Stimulated activated CD4-positive, alpha-beta T cell treated with anti-CD3 and anti-CD28 coated beads, Interleukin-12 subunit alpha, Interleukin-12 subunit beta, amount 100 ng/mL, for 48 hours (primary cell): ENCODE measurements around the gene ACTL6B.
"Not testable (repeated sequence)": the region's sequence is repeated elsewhere in the genome, so short reads cannot be mapped to it uniquely, and the experiment has no call there.

Experiments
- DNase-seq, 3 donors: peaks; one replicate each; pipeline ENCODE4 v3.0.0-alpha.2; 2020; ENCODE audit warnings: low read depth in 2 of 3, low spot score in 1 of 3

ACTL6B gene

DNA sequence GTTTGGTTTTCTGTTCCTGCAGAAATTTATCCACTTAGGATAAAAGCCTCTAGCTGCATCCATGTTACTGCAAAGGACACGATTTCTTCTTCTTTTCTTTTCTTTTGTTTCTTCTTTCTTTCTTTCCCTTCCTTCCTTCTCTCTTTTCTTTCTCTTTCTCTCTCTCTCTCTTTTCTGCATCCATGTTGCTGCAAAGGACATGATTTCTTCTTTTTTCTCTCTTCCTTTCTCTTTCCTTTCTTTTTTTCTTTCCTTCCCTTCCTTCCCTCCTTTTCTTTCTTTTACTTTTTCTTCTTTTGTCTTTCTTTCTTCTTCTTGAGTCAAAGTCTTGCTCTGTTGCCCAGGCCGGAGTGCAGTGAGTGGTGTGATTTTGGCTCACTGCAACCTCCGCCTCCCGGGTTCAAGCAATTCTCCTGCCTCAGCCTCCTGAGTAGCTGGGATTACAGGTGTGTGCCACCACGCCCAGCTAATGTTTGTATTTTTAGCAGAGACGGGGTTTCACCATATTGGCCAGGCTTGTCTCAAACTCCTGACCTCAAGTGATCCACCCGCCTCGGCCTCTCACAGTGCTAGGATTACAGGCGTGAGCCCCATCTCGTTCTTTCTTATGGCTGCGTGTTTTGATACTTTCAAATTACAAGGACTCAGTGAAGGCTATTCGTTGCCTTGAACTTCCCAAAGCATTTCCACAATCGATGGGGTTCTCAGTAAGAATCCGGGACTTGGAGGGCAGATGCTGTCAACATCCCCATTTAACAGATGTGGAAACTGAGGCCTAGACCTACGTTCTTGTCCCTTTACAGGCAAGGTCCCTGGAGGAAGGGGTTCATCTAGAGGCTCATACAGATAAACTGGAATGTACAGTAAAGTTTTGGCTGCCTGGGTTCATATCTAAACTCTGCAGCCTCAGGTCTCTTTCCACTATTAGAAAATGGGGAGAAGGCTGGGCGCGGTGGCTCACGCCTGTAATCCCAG lies 15.4 kb upstream of the ACTL6B start:
- DNase-seq: no peak

DNA sequence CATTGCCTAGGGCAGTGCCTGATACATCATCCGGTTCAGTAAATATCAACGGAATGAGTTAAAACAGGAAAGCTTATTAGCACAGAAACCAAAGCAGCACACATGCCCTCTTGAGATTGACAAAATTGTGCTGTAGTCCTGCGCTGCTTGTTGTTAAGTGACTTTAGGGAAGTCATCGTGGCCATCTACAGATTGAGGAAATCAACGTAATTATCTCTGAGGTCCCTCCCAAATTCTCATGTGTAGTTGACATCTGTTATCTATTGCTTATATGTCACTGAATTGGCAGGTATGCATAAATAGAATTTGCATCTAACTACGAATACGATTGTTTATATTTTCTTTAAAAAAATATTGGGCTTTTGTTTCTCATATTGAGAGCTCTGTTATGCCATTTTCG lies 13.8 kb upstream of the ACTL6B start:
- DNase-seq: no peak

DNA sequence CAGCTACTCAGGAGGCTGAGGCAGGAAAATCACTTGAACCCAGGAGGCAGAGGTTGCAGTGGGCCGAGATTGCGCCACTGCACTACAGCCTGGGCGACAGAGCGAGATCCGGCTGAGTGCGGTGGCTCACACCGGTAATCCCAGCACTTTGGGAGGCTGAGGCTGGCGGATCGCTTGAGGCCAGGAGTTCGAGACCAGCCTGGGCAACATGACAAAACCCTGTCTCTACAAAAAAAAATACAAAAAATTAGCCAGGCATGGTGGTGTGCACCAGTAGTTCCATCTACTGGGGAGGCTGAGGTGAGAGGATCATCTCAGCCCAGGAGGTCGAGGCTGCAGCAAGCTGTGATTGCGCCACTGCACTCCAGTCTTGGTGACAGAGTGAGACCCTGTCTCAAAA lies 12.9 kb upstream of the ACTL6B start:
- not testable (repeated sequence) for DNase-seq

DNA sequence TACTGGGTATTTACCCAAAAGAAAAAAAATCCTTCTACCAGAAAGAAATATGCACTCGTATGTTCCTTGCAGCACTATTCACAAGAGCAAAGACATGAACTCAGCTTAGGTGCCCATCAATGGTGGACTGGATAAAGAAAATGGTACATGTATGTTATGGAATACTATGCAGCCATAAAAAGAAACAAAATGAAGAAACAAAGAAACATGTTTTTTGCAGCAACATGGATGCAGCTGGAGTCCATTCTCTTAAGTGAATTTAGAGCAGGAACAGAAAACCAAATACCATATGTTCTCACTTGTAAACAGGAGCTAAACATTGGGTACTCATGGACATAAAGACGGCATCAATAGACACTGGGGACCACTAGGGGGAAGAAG lies 11.8 kb upstream of the ACTL6B start:
- no peak for DNase-seq

DNA sequence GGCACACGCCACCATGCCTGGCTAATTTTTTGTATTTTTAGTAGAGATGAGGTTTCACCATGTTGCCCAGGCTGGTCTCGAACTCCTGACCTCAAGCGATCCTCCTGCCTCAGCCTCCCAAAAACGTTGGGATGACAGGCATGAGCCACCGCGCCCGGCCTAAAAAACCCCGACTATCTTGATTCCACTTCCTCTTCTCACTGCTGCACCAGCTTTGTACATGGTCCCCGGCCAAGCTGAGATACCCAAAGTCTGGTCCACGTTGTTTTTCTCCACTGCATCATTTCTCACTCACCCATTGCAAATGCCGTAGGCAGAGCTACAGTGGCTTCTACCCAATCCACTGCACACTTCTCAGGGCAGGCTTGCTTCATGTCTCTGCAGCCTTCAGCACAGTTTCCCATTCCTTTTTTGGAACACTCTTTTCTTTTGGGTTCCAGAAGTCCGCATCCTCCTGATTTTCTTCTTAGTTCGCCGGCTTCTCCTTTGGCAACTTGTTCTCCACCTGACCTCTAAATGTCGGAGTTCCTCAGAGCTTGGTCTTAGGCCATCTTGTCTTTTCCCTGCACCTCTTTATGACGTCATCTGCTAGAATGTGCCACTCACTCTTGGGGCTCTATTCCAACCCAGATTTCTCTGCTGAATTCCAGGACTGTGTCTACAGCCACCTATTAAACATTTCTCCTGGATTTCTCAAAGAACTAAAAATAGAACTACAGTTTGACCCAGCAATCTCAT lies 11.3 kb upstream of the ACTL6B start:
- no peak for DNase-seq

DNA sequence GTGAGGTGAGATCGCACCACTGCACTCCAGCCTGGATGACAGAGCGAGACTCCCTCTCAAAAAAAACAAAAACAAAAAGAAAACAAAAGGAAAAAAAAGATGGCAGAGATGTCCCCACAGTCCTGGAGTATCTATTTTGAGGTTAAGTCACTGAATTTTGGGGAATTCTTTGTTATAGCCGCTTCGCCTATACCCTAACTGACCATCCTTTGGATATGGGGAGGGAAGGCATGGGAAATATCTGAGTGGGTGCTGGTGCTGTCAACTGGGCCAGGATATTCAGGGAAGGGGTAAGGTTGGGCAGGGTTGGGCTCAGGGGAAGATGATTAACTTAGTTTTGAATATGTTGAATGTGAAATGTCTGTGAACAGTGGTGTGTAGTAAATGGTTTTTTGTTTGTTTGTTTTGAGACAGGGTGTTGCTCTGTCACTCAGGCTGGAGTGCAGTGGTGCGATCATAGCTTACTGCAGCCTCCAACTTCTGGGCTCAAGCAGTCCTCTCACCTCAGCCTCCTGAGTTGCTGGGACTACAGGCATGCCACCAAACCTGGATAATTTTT lies 9.0 kb upstream of the ACTL6B start:
- no peak for DNase-seq

DNA sequence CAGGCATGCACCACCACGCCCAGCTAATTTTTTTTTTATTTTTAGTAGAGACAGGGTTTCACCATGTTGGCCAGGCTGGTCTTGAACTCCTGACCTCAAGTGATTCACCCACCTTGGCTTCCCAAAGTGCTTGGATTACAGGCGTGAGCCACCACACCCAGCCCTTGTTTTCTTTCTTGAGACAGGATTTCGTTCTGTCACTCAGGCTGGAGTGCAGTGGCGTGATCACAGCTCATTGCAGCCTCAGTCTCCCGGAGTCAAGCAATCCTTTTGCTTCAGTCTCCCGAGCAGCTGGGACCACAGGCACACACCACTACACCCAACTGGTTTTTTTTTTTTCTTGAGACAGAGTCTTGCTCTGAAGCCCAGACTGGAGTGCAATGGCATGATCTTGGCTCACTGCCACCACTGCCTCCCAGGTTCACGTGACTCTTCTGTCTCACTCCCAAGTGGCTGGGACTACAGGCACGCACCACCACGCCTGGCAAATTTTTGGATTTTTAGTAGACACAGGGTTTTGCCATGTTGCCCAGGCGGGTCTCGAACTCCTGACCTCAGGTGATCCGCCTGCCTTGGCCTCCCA lies 6.0 kb upstream of the ACTL6B start:
- DNase-seq: not testable (repeated sequence)

DNA sequence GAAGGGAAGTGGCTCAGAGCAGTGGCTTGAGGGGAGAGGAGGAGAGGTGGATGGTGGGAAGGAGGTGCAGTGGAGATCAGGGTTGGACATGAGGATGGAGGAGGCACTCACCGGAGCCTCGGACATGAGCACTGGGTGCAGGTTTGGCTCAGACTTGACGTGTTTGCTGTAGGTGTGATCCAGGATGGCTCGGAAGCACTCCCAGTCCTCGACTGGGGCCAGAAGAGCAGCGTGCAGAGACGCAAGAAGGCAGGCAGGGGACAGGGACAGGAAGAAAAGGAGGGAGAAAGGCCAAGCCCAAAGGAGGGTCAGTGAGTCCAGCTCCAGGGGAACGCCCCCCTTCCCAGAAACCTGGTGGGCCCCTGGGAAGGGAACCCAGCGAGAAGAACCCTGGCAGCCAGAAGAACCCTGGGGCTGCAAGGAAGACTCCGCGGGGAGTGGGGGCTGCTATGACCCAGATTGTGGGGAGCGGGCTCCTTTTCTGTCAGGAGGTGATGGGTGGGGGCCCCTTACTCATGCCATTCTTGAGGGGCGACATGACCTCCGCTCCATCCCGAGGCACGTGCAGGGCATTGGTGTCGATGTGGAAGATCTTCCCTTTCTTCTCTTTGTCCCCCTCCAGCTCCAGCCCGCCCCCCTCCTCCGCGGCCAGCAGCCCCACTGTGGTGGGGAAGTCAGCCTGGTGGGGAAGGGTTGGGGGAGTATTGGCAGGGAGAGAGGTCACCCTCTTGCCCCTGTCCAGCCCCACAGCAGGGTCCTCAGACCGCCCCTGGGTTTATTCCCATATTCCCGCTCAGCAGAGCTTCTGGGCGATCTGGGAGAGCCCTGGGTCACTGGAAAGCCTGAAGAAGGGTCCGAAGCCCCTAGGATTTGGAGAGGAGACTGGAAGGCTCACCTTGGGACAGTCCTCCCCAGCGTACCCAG lies 1.1 kb downstream of the ACTL6B start:
- no peak for DNase-seq

DNA sequence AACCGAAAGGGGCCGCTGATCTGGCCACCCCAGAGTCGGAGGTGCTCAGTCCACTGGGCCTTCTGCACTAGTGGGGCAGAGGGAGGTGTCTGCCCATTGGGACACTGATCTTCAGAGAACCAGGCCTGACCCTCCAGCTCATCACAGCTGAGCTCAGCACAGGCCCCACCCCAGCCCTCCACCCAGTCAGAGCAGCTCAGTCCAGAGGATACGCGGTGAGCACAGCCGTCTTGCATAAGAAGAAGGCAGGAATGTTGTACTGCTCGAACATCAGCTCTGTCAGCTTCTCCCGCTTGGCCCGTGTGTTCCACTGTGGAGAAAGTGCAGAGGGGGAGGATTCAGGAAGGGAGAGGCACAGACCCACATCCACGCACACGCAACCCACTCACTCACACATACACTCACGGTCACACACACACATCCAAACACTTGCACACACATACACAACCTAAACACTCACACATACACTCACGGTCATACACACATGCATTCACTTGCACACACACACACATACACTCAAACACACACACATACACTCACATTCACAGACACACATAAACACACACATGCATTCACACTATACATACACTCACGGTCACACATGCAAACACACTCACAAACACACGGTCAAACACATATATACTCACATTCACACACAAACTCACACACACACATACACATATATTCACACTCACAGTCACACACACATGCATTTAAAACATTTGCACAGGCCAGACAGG lies 6.3 kb downstream of the ACTL6B start:
- DNase-seq: no peak

DNA sequence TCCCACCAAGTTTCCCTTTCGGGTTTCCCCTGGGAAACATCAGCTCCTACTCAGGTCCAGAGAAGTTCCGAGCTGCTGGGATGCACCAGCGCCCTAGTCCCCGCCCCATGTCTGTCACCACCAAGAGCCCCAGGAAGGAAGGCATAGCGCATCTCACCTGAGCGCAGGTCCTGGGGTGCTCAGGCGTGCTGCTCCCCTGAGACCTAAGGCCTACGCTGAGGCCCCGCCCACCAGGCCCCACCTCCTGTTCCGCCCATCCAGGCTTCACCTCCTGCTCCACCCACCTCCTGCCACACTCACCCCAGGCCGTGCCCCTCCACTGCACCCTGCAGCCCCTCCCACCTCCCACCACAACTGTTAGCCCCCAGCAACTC lies 13.7 kb downstream of the ACTL6B start:
- DNase-seq: no peak

DNA sequence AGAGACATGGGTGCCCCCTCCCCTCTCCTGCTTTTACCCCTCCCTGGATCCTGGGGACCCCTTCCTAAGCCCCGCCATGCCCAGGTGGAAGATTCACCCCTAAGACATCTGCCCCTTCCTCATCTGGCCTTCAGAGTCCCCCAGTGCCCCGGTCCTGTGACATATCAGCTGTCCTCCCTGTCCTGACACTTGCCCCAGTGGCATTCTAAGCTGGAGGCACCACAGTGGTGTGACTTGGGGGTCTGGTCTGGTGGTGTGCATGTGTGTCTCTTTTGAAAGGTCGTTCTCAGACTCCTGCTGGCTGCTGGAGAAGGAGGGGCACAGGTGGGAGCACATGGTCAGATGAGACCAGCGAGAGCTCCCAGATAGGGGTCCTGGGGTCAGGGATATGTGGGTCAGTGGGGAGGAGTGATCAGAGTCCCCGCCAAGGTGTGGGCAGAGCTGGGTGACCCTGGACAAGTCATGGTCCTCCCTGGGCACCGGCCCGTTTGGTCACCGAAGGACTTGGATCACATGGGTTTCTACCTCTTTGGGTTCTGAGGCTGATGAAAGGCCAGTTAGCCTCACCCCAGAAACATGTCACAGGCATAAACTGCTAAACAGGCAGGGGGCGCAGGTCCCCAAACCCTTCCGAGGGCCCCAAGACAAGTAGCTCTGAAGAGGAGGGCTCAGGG lies 14.3 kb downstream of the ACTL6B start:
- DNase-seq: no peak

DNA sequence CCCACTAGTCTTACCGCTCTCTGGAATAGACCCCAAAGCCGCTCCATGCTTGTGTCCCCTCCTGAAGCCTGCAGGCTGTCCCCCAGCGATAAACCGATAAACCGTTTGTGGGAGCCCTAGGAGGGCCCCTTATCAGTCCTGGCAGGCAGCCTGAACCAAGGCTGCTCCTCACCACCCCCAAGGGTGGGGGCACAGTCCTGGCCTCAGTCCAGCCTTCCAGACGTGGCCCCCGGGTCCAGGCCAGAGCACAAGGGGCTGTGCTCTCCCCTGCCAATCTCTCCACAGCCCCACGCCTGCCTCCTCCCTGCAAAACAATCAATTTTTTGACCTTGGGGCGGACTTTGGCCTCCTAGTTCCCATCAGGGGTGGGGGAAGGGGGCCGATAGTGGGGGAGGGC lies 14.8 kb downstream of the ACTL6B start, which contains the start of gene TFR2:
Gene TFR2, minus strand, starts transcription at position 90 of the 397 bp plus-strand sequence. Its CDS starts 43 bp downstream, at position 47.
- no peak for DNase-seq

DNA sequence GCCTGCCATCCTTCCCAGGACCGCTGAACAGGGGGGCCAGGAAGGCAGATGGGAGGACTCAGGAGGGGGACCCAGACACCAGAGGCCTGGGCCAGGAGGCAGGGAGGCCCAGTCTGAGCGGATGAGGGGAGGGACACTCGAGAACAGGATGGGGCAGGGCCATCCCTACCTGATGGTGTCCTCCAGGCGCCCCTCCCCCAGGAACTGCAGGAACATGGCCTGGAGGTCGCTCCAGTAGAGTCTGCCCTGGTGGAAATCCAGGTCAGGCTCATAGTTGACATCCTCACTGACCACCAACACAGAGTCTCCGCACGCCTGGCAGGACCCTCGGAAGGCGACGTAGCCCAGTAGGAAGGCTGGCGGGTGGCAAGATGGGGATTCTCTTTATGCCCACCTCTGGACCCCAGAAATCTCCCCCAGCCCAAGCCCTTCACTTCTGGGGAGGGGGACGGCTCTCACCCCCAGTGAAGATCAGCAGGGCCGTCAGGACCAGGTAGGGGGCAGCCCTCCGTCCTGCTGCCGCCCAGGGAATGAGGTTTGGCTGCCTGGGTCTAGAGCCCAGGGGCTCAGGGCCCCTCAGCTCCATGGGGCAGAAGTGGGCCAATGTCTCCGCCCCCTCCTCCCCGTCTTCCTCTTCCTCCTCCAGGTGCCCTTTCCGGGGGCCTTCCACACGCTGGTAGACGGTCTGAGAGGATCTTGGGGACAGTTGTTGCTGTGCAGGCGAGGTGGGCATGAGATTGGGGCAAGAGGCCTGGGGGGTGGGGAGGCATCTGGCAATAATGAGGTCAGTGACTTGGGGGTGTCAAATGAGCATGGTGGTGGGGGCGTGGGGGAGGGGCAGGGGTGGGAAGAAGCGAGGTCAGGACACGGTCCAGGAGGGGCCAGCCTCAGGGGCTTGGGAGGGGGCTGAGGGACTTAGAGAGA lies 15.5 kb downstream of the ACTL6B start:
- no peak for DNase-seq

DNA sequence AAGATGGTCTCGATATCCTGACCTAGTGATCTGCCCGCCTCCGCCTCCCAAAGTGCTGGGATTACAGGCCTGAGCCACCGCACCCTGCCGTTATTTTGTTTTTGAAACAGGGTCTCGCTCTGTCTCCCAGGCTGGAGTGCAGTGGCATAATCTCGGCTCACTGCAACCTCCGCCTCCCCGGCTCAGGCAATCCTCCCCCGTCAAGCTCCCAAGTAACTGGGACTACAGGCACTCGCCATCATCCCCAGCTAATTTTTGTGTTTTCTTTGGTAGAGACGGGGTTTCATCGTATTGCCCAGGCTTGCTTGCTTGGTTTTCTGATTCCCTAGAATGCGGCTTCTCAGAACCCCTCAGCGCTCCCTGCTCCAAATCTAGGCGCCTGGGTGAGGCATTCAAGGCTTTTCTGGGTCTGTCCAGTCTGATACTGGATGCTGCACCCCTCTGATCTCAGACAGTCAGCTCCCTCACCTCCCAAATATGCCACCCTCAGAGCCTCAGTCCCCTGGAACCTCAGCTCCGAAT lies 16.2 kb downstream of the ACTL6B start:
- no peak for DNase-seq

DNA sequence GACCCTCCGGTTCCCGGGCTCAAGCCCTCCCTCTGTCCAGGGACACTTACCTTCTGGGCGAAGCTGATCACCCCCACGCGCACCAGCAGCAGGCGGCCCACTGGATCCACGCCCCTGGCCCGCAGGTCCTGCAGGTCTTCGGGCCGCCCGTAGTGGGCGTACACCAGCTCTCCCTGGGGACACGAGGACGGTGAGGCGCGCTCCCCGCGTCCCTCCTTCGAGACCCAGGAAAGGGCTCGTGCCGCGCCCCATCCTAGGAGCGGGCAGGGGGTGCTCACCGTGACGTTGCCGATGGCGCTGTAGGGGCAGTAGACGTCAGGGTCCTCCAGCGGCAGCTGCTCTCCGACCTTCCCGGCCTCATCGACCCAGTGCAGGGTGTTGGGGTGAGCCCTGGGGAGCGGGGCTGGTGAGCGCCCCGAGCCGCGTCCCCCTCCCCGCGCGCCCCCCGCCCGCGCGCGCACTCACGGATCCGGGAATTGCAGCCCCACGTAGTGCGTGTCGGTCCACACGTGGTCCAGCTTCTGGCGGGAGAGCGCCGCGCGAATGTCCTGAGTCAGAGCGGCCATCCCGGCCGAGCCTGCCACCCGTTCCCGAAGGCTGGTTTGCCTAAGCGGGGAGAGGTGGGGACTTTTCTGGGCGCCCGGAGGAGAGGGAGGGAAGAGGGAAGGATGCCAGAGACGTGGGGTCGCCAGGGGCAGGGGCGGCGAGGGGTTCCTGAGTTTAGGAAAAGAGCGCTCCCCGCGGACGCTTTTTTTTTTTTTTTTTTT lies 23.1 kb downstream of the ACTL6B start:
- peak in 2 of 3 donors; percentile 31 to 54 for DNase-seq

DNA sequence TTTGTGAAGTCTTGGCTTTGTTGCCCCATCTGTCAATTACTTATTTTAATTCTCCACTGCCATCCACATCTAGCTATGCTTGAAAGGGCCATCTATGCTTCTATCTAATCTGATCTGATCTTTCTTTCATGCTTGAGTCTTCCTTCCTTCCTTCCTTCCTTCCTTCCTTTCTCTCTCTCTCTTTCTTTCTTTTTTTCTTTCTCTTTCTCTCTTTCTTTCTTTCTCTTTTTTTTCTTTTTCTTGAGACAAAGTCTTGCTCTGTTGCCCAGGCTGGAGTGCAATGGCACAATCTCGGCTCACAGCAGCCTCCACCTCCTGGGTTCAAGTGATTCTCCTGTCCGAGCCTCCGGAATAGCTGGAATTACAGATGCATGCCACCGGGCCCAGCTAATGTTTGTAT lies 26.2 kb downstream of the ACTL6B start:
- no peak for DNase-seq

DNA sequence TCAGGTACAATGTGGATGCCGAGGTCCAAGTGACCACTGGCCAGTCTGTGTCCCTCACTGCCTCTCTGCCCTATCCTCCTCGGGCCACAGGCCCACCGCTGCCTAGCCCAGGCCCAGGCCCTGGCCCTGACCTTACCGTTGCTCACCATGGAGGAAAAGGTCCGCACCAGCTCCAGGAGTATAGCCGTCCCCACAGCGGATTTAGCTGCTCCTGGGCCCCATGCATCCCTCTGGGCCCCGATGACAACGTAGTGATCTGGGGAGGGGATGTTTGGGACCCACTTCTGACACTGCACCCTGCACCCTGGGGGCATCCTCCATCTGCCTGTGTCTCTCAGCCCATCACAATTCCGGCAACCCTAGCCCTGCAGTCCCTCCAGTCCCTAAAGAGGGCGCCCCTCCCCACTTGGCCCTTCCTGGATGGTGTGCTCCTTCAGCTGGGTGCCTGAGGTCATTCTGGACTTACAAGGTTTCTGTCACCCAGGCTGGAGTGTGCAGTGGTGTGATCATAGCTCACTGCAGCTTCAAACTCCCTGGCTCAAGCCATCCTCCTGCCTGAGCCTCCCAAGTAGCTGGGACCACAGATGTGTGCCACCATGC lies 27.0 kb downstream of the ACTL6B start:
- no peak for DNase-seq
